HepG2 (cell line): ENCODE data around the gene MSANTD1. TPM values are rescaled to one million over a fixed set of nuclear protein-coding genes. Genes with fewer than 3 reads are reported as not detected.
A peak's percentile ranks its signal among the peaks of the same experiment; 100 is the strongest.

Source experiments
- FIP1L1 ChIP-seq: fragments of 200-400 bp; formaldehyde crosslinking; IDR thresholded peaks from 2 replicates; pipeline ENCODE4 v1.6.1; 2018; ENCODE audit warnings: low read depth, mild to moderate bottlenecking, low read length, moderate library complexity, borderline replicate concordance; ENCODE audit not compliant: insufficient read depth
- ISX ChIP-seq: sonication (generic); formaldehyde crosslinking; conservative IDR thresholded peaks from 2 replicates; pipeline ENCODE4 v1.5.0; 2020; ENCODE audit warnings: missing genetic modification reagents
- ZBED4 ChIP-seq: sonication (generic); formaldehyde crosslinking; IDR thresholded peaks from 2 replicates; pipeline ENCODE4 v1.4.0; 2020; ENCODE audit warnings: missing genetic modification reagents, borderline replicate concordance
- ZNF260 ChIP-seq: sonication (generic); formaldehyde crosslinking; IDR thresholded peaks from 2 replicates; pipeline ENCODE4 v1.4.0; 2020; ENCODE audit warnings: missing genetic modification reagents, low read depth, mild to moderate bottlenecking, borderline replicate concordance
- ZNF44 ChIP-seq: sonication (generic); formaldehyde crosslinking; IDR thresholded peaks from 2 replicates; pipeline ENCODE4 v1.5.1; 2020; ENCODE audit warnings: mild to moderate bottlenecking, missing genetic modification reagents
- ZNF577 ChIP-seq: sonication (generic); formaldehyde crosslinking; IDR thresholded peaks from 2 replicates; pipeline ENCODE4 v1.4.0; 2020; ENCODE audit warnings: mild to moderate bottlenecking, low read depth, missing genetic modification reagents, borderline replicate concordance
- polyA plus RNA-seq, 8 experiments: library from polyadenylated mRNA; depleted of rRNA in 3 of 8; stranded (reverse) in 7 of 8; unstranded in 1 of 8; fragments of >200 nt; fragmentation: Illumina TruSeq in 4 of 8; extraction: Trizol in 4 of 8; gene quantifications; 2 replicates each; pipeline versions ENCODE4 v1.2.1 to v1.2.3, GENCODE V29; 2011 to 2016; ENCODE audit warnings: low read depth in 4 of 8, missing spikeins in 1 of 8, mixed read lengths in 1 of 8; ENCODE audit not compliant: insufficient read depth in 1 of 8
- total RNA-seq, 5 experiments: library from RNA; depleted of rRNA; stranded (reverse); fragments of >200 nt; fragmentation: Illumina TruSeq; extraction: Trizol; gene quantifications; 2 replicates each; pipeline ENCODE4 v1.2.3, GENCODE V29; 2016; ENCODE audit warnings: low read depth in 1 of 5
- TF ChIP-seq, protein P1 (sequence below): sonication (generic); formaldehyde crosslinking; IDR thresholded peaks from 2 replicates; pipeline ENCODE4 v1.8.0; 2022; ENCODE audit warnings: missing genetic modification reagents, mild to moderate bottlenecking, moderate library complexity, borderline replicate concordance
- TF ChIP-seq, protein P2 (sequence below): sonication (generic); formaldehyde crosslinking; IDR thresholded peaks from 2 replicates; pipeline ENCODE4 v1.4.0; 2020; ENCODE audit warnings: low read depth, missing genetic modification reagents
- TF ChIP-seq, protein P3 (sequence below): sonication (generic); formaldehyde crosslinking; conservative IDR thresholded peaks from 2 replicates; pipeline ENCODE4 v1.4.0; 2020; ENCODE audit warnings: mild to moderate bottlenecking, missing genetic modification reagents, moderate library complexity
- TF ChIP-seq, protein P4 (sequence below): IDR thresholded peaks from 2 replicates; pipeline ENCODE4 v1.6.1; 2018; ENCODE audit warnings: missing genetic modification reagents, mild to moderate bottlenecking, missing compliant biosample characterization
- TF ChIP-seq, protein P5 (sequence below): sonication (generic); formaldehyde crosslinking; conservative IDR thresholded peaks from 2 replicates; pipeline ENCODE4 v1.8.1; 2023; ENCODE audit warnings: missing genetic modification reagents

MSANTD1 gene
- total and polyA plus RNA-seq, 2 of the 13 experiments (the other 11 are each of a cell fraction or from before 2014, with no cell fraction given) = 0.22 to 0.40 TPM

DNA sequence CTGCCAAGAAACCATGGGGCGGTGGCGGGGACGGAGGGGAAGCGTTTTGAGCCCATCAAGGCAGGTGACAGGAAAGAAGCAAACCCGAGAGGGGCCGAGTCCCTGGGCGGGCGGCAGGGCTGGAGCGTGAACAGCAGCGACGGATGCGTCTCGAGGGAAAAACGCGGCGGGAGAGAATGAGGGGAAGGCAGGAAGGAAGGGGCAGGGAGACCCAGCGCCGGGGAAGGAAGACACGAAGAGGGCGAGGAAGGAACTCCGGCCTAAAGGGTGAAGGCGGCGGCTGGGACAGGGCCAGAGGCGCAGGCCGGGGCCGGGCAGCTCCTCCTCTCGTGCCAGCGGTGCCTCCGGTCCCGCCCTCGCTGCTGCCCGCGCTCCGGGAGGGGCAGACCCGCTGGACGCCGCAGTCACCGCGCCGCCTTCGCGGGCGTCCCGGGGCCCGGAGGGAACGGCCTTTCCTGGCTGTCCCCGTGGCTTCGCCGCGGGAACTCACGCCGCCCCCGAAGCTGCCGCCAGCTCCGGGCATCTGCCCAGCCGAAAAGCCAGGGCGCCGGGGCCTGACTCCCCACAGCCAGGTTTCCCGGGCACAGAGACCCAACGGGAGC is 43.1 kb downstream of the MSANTD1 start (continued):
- TF ChIP-seq, protein P1, sequence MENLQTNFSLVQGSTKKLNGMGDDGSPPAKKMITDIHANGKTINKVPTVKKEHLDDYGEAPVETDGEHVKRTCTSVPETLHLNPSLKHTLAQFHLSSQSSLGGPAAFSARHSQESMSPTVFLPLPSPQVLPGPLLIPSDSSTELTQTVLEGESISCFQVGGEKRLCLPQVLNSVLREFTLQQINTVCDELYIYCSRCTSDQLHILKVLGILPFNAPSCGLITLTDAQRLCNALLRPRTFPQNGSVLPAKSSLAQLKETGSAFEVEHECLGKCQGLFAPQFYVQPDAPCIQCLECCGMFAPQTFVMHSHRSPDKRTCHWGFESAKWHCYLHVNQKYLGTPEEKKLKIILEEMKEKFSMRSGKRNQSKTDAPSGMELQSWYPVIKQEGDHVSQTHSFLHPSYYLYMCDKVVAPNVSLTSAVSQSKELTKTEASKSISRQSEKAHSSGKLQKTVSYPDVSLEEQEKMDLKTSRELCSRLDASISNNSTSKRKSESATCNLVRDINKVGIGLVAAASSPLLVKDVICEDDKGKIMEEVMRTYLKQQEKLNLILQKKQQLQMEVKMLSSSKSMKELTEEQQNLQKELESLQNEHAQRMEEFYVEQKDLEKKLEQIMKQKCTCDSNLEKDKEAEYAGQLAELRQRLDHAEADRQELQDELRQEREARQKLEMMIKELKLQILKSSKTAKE (CRISPR knock-in tag) = no peak
- TF ChIP-seq ZNF44 (CRISPR knock-in tag) (no peak), ZBED4 (no peak), ZNF577 (CRISPR knock-in tag) (no peak), FIP1L1 (no peak), ZNF260 (CRISPR knock-in tag) (no peak), ISX (no peak)
- TF ChIP-seq, protein P2, sequence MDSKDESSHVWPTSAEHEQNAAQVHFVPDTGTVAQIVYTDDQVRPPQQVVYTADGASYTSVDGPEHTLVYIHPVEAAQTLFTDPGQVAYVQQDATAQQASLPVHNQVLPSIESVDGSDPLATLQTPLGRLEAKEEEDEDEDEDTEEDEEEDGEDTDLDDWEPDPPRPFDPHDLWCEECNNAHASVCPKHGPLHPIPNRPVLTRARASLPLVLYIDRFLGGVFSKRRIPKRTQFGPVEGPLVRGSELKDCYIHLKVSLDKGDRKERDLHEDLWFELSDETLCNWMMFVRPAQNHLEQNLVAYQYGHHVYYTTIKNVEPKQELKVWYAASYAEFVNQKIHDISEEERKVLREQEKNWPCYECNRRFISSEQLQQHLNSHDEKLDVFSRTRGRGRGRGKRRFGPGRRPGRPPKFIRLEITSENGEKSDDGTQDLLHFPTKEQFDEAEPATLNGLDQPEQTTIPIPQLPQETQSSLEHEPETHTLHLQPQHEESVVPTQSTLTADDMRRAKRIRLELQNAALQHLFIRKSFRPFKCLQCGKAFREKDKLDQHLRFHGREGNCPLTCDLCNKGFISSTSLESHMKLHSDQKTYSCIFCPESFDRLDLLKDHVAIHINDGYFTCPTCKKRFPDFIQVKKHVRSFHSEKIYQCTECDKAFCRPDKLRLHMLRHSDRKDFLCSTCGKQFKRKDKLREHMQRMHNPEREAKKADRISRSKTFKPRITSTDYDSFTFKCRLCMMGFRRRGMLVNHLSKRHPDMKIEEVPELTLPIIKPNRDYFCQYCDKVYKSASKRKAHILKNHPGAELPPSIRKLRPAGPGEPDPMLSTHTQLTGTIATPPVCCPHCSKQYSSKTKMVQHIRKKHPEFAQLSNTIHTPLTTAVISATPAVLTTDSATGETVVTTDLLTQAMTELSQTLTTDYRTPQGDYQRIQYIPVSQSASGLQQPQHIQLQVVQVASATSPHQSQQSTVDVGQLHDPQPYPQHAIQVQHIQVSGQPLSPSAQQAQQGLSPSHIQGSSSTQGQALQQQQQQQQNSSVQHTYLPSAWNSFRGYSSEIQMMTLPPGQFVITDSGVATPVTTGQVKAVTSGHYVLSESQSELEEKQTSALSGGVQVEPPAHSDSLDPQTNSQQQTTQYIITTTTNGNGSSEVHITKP = no peak
- TF ChIP-seq, protein P3, sequence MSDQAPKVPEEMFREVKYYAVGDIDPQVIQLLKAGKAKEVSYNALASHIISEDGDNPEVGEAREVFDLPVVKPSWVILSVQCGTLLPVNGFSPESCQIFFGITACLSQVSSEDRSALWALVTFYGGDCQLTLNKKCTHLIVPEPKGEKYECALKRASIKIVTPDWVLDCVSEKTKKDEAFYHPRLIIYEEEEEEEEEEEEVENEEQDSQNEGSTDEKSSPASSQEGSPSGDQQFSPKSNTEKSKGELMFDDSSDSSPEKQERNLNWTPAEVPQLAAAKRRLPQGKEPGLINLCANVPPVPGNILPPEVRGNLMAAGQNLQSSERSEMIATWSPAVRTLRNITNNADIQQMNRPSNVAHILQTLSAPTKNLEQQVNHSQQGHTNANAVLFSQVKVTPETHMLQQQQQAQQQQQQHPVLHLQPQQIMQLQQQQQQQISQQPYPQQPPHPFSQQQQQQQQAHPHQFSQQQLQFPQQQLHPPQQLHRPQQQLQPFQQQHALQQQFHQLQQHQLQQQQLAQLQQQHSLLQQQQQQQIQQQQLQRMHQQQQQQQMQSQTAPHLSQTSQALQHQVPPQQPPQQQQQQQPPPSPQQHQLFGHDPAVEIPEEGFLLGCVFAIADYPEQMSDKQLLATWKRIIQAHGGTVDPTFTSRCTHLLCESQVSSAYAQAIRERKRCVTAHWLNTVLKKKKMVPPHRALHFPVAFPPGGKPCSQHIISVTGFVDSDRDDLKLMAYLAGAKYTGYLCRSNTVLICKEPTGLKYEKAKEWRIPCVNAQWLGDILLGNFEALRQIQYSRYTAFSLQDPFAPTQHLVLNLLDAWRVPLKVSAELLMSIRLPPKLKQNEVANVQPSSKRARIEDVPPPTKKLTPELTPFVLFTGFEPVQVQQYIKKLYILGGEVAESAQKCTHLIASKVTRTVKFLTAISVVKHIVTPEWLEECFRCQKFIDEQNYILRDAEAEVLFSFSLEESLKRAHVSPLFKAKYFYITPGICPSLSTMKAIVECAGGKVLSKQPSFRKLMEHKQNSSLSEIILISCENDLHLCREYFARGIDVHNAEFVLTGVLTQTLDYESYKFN (CRISPR knock-in tag) = peak; percentile 34
- TF ChIP-seq, protein P4, sequence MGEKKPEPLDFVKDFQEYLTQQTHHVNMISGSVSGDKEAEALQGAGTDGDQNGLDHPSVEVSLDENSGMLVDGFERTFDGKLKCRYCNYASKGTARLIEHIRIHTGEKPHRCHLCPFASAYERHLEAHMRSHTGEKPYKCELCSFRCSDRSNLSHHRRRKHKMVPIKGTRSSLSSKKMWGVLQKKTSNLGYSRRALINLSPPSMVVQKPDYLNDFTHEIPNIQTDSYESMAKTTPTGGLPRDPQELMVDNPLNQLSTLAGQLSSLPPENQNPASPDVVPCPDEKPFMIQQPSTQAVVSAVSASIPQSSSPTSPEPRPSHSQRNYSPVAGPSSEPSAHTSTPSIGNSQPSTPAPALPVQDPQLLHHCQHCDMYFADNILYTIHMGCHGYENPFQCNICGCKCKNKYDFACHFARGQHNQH (CRISPR knock-in tag) = no peak
- TF ChIP-seq, protein P5, sequence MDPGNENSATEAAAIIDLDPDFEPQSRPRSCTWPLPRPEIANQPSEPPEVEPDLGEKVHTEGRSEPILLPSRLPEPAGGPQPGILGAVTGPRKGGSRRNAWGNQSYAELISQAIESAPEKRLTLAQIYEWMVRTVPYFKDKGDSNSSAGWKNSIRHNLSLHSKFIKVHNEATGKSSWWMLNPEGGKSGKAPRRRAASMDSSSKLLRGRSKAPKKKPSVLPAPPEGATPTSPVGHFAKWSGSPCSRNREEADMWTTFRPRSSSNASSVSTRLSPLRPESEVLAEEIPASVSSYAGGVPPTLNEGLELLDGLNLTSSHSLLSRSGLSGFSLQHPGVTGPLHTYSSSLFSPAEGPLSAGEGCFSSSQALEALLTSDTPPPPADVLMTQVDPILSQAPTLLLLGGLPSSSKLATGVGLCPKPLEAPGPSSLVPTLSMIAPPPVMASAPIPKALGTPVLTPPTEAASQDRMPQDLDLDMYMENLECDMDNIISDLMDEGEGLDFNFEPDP (CRISPR knock-in tag) = peak; percentile 84; the same call in 1 of the 2 replicates
